Transverse colon (tissue), 4 donors: ENCODE measurements around the gene ADK.

Source experiments
- EP300 ChIP-seq: sonication (generic); formaldehyde crosslinking; IDR thresholded peaks from one replicate; pipeline ENCODE4 v1.6.1; 2017; ENCODE audit warnings: antibody characterized with exemption, low read depth
- POLR2A ChIP-seq: fragments of 450-650 bp; IDR thresholded peaks from one replicate; pipeline ENCODE4 v1.6.1; 2016; ENCODE audit warnings: antibody characterized with exemption, mild to moderate bottlenecking, moderate library complexity
- POLR2AphosphoS5 ChIP-seq, 3 donors: sonication (generic); formaldehyde crosslinking; IDR thresholded peaks; one replicate each; pipeline ENCODE4 v1.6.1; 2016; ENCODE audit warnings: antibody characterized with exemption in 3 of 3
- TF ChIP-seq, protein P1 (sequence below), 5 experiments: fragments of 200-600 bp in 3 of 5; fragments of 450-650 bp in 2 of 5; sonication (generic) in 3 of 5; IDR thresholded peaks; 1 replicate in 2 of 5; 2 replicates in 3 of 5; pipeline ENCODE4 v1.5.1; 2016 to 2017; ENCODE audit warnings: antibody characterized with exemption in 5 of 5, inconsistent platforms in 3 of 5, mild to moderate bottlenecking in 2 of 5, moderate library complexity in 1 of 5

GRCh38 chr10:74133923-74134820 is 16.8 kb upstream of the ADK start:
- TF ChIP-seq, protein P1, sequence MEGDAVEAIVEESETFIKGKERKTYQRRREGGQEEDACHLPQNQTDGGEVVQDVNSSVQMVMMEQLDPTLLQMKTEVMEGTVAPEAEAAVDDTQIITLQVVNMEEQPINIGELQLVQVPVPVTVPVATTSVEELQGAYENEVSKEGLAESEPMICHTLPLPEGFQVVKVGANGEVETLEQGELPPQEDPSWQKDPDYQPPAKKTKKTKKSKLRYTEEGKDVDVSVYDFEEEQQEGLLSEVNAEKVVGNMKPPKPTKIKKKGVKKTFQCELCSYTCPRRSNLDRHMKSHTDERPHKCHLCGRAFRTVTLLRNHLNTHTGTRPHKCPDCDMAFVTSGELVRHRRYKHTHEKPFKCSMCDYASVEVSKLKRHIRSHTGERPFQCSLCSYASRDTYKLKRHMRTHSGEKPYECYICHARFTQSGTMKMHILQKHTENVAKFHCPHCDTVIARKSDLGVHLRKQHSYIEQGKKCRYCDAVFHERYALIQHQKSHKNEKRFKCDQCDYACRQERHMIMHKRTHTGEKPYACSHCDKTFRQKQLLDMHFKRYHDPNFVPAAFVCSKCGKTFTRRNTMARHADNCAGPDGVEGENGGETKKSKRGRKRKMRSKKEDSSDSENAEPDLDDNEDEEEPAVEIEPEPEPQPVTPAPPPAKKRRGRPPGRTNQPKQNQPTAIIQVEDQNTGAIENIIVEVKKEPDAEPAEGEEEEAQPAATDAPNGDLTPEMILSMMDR (IDR thresholded peaks at IDR 0.05) = no peak
- TF ChIP-seq POLR2AphosphoS5 (IDR thresholded peaks at IDR 0.05) = no peak
- no peak for TF ChIP-seq EP300
- TF ChIP-seq POLR2A = no peak
